Measurements from ENCODE around the gene EIF2S3B. TPM values are rescaled to one million over a fixed set of nuclear protein-coding genes. Genes with fewer than 3 reads are reported as not detected.
"Not testable (repeated sequence)": the region's sequence is repeated elsewhere in the genome, so short reads cannot be mapped to it uniquely, and the experiment has no call there.

The EIF2S3B gene
- 0.66 and 0.83 TPM in 2 replicates for total RNA-seq (2014; rRNA removed; shearing (Covaris generic))

GRCh38 chr12:10505620-10506019, at the start of gene EIF2S3B:
Gene EIF2S3B, plus strand, starts transcription at chr12:10505890. Its CDS starts 13 bp downstream, at chr12:10505903.
- DNase-seq (ENCODE audit: low spot score) = no peak

DNA sequence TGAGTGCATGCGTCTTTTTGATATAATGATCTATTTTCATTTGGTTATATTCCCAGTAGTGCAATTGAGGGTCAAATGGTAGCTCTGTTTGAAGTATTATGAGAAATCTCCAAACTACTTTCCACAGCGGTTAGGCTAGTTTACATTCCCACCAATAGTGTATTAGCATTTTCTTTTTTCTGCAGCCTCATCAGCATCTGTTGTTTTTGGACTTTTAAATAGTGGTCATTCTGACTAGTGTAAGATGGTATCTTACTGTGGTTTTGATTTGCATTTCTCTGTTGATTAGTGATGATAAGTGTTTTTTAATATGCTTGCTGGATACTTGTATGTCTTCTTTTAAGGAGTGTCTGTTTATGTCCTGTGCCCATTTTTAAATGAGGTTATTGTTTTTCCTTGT, 48.8 kb upstream of the EIF2S3B start:
- no peak for DNase-seq (ENCODE audit: low spot score)

- DNase-seq (ENCODE audit: low spot score) = no peak
Measured at GRCh38 chr12:10457760-10458159, 47.9 kb upstream of the EIF2S3B start.

- no peak for DNase-seq (ENCODE audit: low spot score)
Measured at GRCh38 chr12:10466311-10466710, 39.4 kb upstream of the EIF2S3B start.

GRCh38 chr12:10469701-10470100, 36.0 kb upstream of the EIF2S3B start:
- DNase-seq (ENCODE audit: low spot score) = no peak

DNA sequence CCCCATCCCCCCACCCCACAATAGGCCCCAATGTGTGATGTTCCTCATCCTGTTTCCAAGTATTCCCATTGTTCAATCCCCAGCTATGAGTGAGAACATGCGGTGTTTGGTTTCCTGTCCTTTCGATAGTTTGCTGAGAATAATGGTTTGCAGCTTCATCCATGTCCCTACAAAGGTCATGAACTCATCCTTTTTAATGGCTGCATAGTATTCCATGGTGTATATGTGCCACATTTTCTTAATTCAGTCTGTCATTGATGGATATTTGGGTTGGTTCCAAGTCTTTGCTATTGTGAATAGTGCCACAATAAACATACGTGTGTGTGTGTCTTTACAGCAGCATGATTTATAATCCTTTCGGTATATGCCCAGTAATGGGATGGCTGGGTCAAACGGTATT, 32.9 kb upstream of the EIF2S3B start:
- DNase-seq (ENCODE audit: low spot score) = not testable (repeated sequence)

- not testable (repeated sequence) for DNase-seq (ENCODE audit: low spot score)
Measured at GRCh38 chr12:10481901-10482300, 23.8 kb upstream of the EIF2S3B start.

DNA sequence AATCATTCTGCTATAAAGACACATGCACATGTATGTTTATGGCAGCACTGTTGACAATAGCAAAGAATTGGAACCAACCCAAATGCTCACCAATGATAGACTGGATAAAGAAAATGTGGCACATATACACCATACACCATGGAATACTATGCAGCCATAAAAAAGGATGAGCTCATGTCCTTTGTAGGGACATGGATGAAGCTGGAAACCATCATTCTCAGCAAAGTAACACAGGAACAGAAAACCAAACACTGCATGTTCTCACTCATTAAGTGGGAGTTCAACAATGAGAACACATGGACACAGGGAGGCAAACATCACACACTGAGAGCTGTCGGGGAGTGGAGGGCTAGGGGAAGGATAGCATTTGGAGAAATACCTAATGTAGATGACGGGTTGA, 18.4 kb upstream of the EIF2S3B start:
- DNase-seq (ENCODE audit: low spot score) = not testable (repeated sequence)

- no peak for DNase-seq (ENCODE audit: low spot score)
Measured at GRCh38 chr12:10491766-10492165, 13.9 kb upstream of the EIF2S3B start.

DNA sequence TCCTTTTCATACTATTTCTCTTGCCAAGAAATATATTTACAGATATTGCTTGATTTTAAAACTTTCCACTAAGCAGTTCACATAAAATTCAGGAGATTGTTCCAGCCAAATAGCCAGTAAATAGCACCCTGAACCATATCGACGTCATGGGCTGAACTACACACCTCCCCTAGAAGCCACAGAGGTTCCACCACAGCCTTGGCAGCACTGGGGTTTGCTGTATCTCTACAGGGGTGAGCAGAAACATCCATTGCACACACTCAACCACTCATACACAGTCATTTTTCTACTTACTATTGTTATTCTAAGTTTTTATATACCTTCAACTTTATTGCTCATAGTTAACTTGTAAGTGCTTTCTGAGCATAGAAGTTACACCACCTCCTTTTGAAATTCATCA, 8.1 kb upstream of the EIF2S3B start:
- DNase-seq (ENCODE audit: low spot score) = peak; percentile 23

- no peak for DNase-seq (ENCODE audit: low spot score)
Measured at GRCh38 chr12:10498042-10498441, 7.6 kb upstream of the EIF2S3B start.

DNA sequence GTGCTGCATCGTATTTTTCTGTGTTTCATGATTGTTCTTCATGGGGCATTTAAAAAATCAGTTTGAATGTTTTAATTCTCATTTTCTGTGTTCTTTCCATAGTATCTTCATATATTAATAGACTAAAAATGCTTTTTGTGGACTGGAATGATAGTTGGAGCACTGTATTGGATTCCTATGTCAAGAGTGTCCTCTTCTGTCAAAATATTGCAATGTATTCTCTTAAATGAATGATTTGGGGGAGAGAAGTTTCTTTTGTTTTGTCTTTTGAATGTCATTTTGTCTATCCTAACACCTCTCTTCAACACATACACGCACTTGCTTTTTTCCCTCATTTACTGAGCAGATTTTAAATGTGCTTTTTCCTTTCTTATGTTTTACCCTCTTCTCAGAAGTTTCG, 4.7 kb upstream of the EIF2S3B start:
- DNase-seq (ENCODE audit: low spot score) = peak; percentile 20

- DNase-seq (ENCODE audit: low spot score) = no peak
Measured at GRCh38 chr12:10503460-10503859, 2.2 kb upstream of the EIF2S3B start.

DNA sequence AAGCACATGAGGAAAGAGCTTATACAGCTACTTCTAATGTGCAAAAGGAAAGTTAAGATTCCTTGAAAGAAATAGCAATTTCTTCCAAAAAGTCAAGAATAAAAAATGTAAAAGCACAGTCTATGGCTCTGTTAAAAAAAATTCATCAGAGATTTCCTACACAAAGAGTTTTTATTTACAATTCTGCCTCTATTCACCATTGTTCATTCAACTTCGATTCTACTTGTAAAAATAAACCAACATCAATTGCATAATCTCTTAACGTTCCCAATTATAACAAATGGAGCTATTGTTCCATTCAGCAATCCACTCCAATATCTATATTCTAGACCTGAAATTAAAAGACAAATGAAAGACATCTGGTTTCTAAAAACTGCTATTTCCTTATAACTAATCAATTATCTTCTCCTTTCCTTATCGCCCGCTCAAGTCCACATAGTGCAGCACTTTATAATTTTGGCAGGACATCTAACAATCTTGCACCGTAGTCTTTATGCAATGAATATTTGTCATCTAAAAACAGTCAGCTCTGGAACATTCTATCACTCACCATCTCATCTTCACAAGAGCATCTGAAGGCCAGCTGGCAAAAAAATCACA, 6.2 kb downstream of the EIF2S3B start:
- no peak for DNase-seq (ENCODE audit: low spot score)

DNA sequence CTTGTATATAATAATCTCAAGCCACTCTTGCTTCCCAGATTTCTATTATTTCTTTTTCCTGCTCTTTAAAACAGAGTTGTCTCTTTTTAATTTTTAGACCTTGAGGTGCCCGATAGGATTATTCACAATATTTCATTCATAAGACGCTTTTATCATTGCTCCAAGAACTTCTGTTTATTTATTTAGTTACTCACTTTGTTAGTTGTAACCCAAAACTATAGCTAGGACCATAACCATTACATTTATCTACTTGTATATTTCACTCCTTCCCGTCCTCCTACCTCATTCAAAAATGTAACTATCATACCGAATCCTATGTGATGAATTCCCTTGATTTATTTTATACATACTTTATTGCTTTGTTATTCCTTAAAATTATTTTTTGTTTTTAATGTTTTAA, 7.1 kb downstream of the EIF2S3B start:
- no peak for DNase-seq (ENCODE audit: low spot score)

- DNase-seq (ENCODE audit: low spot score) = no peak
Measured at GRCh38 chr12:10521555-10521954, 15.9 kb downstream of the EIF2S3B start.

- no peak for DNase-seq (ENCODE audit: low spot score)
Measured at GRCh38 chr12:10528174-10528953, 22.7 kb downstream of the EIF2S3B start.

- no peak for DNase-seq (ENCODE audit: low spot score)
Measured at GRCh38 chr12:10529603-10530002, 23.9 kb downstream of the EIF2S3B start.

- no peak for DNase-seq (ENCODE audit: low spot score)
Measured at GRCh38 chr12:10537721-10538120, 32.0 kb downstream of the EIF2S3B start.

DNA sequence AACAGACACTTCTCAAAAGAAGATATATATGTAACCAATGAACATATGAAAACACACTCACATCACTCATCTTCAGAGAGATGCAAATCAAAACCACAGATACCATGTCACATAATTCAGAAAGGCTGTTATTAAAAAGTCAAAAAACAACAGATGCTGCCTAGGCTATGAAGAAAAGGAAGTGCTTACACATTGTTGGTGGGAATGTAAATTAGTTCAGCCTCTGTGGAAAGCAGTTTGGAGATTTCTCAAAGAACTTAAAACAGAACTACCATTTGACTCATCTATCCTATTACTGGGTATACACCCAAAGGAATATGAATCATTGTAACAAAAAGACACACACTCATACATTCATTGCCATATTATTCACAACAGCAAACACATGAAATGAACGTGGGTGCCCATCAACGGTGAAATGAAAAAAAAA, 35.1 kb downstream of the EIF2S3B start:
- no peak for DNase-seq (ENCODE audit: low spot score)

- no peak for DNase-seq (ENCODE audit: low spot score)
Measured at GRCh38 chr12:10543499-10543898, 37.8 kb downstream of the EIF2S3B start.

DNA sequence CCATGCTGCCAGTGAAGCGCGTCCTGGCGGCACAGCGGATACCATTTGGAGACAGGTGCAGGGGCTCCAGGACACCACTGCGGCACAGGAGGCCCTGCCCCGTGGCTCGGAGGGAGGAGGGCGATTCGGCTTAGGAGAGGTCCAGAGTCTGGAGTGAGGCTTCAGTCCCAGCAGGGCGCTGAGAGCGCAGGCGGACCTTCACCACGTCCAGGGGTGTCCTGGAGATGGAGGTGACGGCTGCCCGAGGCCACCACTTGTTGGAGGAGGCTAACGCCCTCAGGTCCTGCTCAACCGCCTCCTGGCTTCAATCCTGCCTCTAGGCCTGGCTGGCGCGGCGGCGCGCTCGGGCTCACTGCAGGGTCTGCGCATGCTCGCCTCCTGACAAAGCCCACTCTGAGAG, 45.7 kb downstream of the EIF2S3B start:
- no peak for DNase-seq (ENCODE audit: low spot score)

GRCh38 chr12:10553148-10553547, 47.5 kb downstream of the EIF2S3B start:
- no peak for DNase-seq (ENCODE audit: low spot score)

Data from H4 (cell line).